Measurements from ENCODE around the gene KIAA1671. TPM values are rescaled to one million over a fixed set of nuclear protein-coding genes. Genes with fewer than 3 reads are reported as not detected.

The KIAA1671 gene
- total and polyA plus RNA-seq, 2 of the 13 experiments (the other 11 are each of a cell fraction or from before 2014, with no cell fraction given), result 13.5 to 13.6 TPM

DNA sequence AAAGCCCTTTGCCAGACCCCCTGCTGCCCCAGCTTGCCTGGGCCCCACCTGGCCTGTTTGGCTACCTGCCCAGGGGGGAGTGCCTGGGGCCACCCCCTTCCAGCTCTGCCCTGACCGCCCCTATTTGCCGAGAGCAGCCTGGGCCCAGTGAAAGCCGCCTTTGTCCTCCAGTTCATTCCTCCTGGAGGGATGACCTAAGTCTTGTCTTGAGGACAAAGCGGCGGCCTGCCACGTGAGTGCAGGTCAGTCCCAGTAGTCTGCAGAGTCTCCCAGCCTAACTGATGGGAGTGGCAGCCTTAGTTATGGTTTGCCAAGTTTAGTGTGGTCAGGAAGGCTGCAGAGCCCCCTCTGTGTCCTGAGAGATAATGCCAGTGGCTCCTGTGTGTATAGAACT lies 131.3 kb downstream of the KIAA1671 start (continued):
- TF ChIP-seq HNRNPL (IDR thresholded peaks at IDR 0.05; ENCODE audit: low read depth, low read length), result 0 out of 2 replicates have a peak, but pooled peaks have one; percentile 22
- TF ChIP-seq HOXD1 (CRISPR knock-in tag; IDR thresholded peaks at IDR 0.05), result no peak
- TF ChIP-seq, protein P1, sequence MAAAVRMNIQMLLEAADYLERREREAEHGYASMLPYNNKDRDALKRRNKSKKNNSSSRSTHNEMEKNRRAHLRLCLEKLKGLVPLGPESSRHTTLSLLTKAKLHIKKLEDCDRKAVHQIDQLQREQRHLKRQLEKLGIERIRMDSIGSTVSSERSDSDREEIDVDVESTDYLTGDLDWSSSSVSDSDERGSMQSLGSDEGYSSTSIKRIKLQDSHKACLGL (CRISPR knock-in tag; IDR thresholded peaks at IDR 0.05), result no peak
- TF ChIP-seq, protein P2, sequence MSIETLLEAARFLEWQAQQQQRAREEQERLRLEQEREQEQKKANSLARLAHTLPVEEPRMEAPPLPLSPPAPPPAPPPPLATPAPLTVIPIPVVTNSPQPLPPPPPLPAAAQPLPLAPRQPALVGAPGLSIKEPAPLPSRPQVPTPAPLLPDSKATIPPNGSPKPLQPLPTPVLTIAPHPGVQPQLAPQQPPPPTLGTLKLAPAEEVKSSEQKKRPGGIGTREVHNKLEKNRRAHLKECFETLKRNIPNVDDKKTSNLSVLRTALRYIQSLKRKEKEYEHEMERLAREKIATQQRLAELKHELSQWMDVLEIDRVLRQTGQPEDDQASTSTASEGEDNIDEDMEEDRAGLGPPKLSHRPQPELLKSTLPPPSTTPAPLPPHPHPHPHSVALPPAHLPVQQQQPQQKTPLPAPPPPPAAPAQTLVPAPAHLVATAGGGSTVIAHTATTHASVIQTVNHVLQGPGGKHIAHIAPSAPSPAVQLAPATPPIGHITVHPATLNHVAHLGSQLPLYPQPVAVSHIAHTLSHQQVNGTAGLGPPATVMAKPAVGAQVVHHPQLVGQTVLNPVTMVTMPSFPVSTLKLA (IDR thresholded peaks at IDR 0.05), result no peak
- TF ChIP-seq PITX1 (CRISPR knock-in tag; IDR thresholded peaks at IDR 0.05), result no peak
- TF ChIP-seq, protein P3, sequence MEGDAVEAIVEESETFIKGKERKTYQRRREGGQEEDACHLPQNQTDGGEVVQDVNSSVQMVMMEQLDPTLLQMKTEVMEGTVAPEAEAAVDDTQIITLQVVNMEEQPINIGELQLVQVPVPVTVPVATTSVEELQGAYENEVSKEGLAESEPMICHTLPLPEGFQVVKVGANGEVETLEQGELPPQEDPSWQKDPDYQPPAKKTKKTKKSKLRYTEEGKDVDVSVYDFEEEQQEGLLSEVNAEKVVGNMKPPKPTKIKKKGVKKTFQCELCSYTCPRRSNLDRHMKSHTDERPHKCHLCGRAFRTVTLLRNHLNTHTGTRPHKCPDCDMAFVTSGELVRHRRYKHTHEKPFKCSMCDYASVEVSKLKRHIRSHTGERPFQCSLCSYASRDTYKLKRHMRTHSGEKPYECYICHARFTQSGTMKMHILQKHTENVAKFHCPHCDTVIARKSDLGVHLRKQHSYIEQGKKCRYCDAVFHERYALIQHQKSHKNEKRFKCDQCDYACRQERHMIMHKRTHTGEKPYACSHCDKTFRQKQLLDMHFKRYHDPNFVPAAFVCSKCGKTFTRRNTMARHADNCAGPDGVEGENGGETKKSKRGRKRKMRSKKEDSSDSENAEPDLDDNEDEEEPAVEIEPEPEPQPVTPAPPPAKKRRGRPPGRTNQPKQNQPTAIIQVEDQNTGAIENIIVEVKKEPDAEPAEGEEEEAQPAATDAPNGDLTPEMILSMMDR (CRISPR knock-in tag; IDR thresholded peaks at IDR 0.05), result peak; percentile 35; the same call in 1 of the 2 replicates
- TF ChIP-seq POGZ (CRISPR knock-in tag; IDR thresholded peaks at IDR 0.05), result 0 out of 2 replicates have a peak, but pooled peaks have one; percentile 14
- no peak for TF ChIP-seq ZNF552 (CRISPR knock-in tag; IDR thresholded peaks at IDR 0.05; ENCODE audit: borderline replicate concordance)
- TF ChIP-seq ZNF546 (CRISPR knock-in tag; conservative IDR thresholded peaks at IDR 0.05), result no peak
- TF ChIP-seq, protein P4, sequence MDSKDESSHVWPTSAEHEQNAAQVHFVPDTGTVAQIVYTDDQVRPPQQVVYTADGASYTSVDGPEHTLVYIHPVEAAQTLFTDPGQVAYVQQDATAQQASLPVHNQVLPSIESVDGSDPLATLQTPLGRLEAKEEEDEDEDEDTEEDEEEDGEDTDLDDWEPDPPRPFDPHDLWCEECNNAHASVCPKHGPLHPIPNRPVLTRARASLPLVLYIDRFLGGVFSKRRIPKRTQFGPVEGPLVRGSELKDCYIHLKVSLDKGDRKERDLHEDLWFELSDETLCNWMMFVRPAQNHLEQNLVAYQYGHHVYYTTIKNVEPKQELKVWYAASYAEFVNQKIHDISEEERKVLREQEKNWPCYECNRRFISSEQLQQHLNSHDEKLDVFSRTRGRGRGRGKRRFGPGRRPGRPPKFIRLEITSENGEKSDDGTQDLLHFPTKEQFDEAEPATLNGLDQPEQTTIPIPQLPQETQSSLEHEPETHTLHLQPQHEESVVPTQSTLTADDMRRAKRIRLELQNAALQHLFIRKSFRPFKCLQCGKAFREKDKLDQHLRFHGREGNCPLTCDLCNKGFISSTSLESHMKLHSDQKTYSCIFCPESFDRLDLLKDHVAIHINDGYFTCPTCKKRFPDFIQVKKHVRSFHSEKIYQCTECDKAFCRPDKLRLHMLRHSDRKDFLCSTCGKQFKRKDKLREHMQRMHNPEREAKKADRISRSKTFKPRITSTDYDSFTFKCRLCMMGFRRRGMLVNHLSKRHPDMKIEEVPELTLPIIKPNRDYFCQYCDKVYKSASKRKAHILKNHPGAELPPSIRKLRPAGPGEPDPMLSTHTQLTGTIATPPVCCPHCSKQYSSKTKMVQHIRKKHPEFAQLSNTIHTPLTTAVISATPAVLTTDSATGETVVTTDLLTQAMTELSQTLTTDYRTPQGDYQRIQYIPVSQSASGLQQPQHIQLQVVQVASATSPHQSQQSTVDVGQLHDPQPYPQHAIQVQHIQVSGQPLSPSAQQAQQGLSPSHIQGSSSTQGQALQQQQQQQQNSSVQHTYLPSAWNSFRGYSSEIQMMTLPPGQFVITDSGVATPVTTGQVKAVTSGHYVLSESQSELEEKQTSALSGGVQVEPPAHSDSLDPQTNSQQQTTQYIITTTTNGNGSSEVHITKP (CRISPR knock-in tag; IDR thresholded peaks at IDR 0.05; ENCODE audit: low read depth), result no peak
- TF ChIP-seq IKZF4 (CRISPR knock-in tag; IDR thresholded peaks at IDR 0.05; ENCODE audit: borderline replicate concordance, low read depth, not compliant biosample characterization), result no peak
- TF ChIP-seq, protein P5, sequence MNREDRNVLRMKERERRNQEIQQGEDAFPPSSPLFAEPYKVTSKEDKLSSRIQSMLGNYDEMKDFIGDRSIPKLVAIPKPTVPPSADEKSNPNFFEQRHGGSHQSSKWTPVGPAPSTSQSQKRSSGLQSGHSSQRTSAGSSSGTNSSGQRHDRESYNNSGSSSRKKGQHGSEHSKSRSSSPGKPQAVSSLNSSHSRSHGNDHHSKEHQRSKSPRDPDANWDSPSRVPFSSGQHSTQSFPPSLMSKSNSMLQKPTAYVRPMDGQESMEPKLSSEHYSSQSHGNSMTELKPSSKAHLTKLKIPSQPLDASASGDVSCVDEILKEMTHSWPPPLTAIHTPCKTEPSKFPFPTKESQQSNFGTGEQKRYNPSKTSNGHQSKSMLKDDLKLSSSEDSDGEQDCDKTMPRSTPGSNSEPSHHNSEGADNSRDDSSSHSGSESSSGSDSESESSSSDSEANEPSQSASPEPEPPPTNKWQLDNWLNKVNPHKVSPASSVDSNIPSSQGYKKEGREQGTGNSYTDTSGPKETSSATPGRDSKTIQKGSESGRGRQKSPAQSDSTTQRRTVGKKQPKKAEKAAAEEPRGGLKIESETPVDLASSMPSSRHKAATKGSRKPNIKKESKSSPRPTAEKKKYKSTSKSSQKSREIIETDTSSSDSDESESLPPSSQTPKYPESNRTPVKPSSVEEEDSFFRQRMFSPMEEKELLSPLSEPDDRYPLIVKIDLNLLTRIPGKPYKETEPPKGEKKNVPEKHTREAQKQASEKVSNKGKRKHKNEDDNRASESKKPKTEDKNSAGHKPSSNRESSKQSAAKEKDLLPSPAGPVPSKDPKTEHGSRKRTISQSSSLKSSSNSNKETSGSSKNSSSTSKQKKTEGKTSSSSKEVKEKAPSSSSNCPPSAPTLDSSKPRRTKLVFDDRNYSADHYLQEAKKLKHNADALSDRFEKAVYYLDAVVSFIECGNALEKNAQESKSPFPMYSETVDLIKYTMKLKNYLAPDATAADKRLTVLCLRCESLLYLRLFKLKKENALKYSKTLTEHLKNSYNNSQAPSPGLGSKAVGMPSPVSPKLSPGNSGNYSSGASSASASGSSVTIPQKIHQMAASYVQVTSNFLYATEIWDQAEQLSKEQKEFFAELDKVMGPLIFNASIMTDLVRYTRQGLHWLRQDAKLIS (CRISPR knock-in tag; IDR thresholded peaks at IDR 0.05), result no peak
- no peak for TF ChIP-seq ZNF326 (CRISPR knock-in tag; IDR thresholded peaks at IDR 0.05; ENCODE audit: borderline replicate concordance)
- TF ChIP-seq, protein P6, sequence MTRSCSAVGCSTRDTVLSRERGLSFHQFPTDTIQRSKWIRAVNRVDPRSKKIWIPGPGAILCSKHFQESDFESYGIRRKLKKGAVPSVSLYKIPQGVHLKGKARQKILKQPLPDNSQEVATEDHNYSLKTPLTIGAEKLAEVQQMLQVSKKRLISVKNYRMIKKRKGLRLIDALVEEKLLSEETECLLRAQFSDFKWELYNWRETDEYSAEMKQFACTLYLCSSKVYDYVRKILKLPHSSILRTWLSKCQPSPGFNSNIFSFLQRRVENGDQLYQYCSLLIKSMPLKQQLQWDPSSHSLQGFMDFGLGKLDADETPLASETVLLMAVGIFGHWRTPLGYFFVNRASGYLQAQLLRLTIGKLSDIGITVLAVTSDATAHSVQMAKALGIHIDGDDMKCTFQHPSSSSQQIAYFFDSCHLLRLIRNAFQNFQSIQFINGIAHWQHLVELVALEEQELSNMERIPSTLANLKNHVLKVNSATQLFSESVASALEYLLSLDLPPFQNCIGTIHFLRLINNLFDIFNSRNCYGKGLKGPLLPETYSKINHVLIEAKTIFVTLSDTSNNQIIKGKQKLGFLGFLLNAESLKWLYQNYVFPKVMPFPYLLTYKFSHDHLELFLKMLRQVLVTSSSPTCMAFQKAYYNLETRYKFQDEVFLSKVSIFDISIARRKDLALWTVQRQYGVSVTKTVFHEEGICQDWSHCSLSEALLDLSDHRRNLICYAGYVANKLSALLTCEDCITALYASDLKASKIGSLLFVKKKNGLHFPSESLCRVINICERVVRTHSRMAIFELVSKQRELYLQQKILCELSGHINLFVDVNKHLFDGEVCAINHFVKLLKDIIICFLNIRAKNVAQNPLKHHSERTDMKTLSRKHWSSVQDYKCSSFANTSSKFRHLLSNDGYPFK (CRISPR knock-in tag; IDR thresholded peaks at IDR 0.05; ENCODE audit: borderline replicate concordance), result peak; percentile 18; the same call in 1 of the 2 replicates
- no peak for TF ChIP-seq RFX5 (IDR thresholded peaks at IDR 0.05; ENCODE audit: low read depth, low read length)
